ENCODE measurements around the gene ONECUT3.

The ONECUT3 gene

GRCh38 chr19:1815605-1816529 is 62.6 kb downstream of the ONECUT3 start:
- FAIRE-seq (no peak), DNase-seq (ENCODE audit: insufficient read length) (no peak)
- TF ChIP-seq POLR2A (IDR thresholded peaks at IDR 0.05; ENCODE audit: low read depth, low read length) (no peak), TAF1 (IDR thresholded peaks at IDR 0.05; ENCODE audit: borderline replicate concordance, low read depth, low read length) (no peak), POLR2AphosphoS5 (IDR thresholded peaks at IDR 0.05; ENCODE audit: low read depth, low read length) (no peak)

GRCh38 chr19:1816530-1817298 is 63.4 kb downstream of the ONECUT3 start:
- DNase-seq (ENCODE audit: insufficient read length) (no peak), FAIRE-seq (no peak)
- TF ChIP-seq POLR2AphosphoS5 (IDR thresholded peaks at IDR 0.05; ENCODE audit: low read depth, low read length) = no peak
- TF ChIP-seq POLR2A (IDR thresholded peaks at IDR 0.05; ENCODE audit: low read depth, low read length) = no peak
- no peak for TF ChIP-seq TAF1 (IDR thresholded peaks at IDR 0.05; ENCODE audit: borderline replicate concordance, low read depth, low read length)

GRCh38 chr19:1817553-1818179 is 64.4 kb downstream of the ONECUT3 start:
- no peak for FAIRE-seq
- DNase-seq (ENCODE audit: insufficient read length) = no peak
- TF ChIP-seq POLR2A (IDR thresholded peaks at IDR 0.05; ENCODE audit: low read depth, low read length) (no peak), POLR2AphosphoS5 (IDR thresholded peaks at IDR 0.05; ENCODE audit: low read depth, low read length) (no peak), TAF1 (IDR thresholded peaks at IDR 0.05; ENCODE audit: borderline replicate concordance, low read depth, low read length) (no peak)

- DNase-seq (ENCODE audit: insufficient read length) (no peak), FAIRE-seq (no peak)
- no peak for TF ChIP-seq POLR2A (IDR thresholded peaks at IDR 0.05; ENCODE audit: low read depth, low read length)
- no peak for TF ChIP-seq POLR2AphosphoS5 (IDR thresholded peaks at IDR 0.05; ENCODE audit: low read depth, low read length)
- TF ChIP-seq TAF1 (IDR thresholded peaks at IDR 0.05; ENCODE audit: borderline replicate concordance, low read depth, low read length) = no peak
These were observed 65.4 kb downstream of the ONECUT3 start for GRCh38 chr19:1818549-1819195.

- FAIRE-seq (no peak), DNase-seq (ENCODE audit: insufficient read length) (no peak)
- no peak for TF ChIP-seq POLR2A (IDR thresholded peaks at IDR 0.05; ENCODE audit: low read depth, low read length)
- no peak for TF ChIP-seq TAF1 (IDR thresholded peaks at IDR 0.05; ENCODE audit: borderline replicate concordance, low read depth, low read length)
- TF ChIP-seq POLR2AphosphoS5 (IDR thresholded peaks at IDR 0.05; ENCODE audit: low read depth, low read length) = no peak
These were observed 66.3 kb downstream of the ONECUT3 start for GRCh38 chr19:1819341-1820255.

- no peak for FAIRE-seq
- no peak for TF ChIP-seq TAF1 (IDR thresholded peaks at IDR 0.05; ENCODE audit: borderline replicate concordance, low read depth, low read length)
- TF ChIP-seq POLR2A (IDR thresholded peaks at IDR 0.05; ENCODE audit: low read depth, low read length) = no peak
- TF ChIP-seq POLR2AphosphoS5 (IDR thresholded peaks at IDR 0.05; ENCODE audit: low read depth, low read length) = no peak
These were observed 68.9 kb downstream of the ONECUT3 start for GRCh38 chr19:1822210-1822609.

GRCh38 chr19:1823020-1823419 is 69.7 kb downstream of the ONECUT3 start:
- DNase-seq (ENCODE audit: insufficient read length) (no peak), FAIRE-seq (no peak)
- TF ChIP-seq POLR2AphosphoS5 (IDR thresholded peaks at IDR 0.05; ENCODE audit: low read depth, low read length) (no peak), TAF1 (IDR thresholded peaks at IDR 0.05; ENCODE audit: borderline replicate concordance, low read depth, low read length) (no peak), POLR2A (IDR thresholded peaks at IDR 0.05; ENCODE audit: low read depth, low read length) (no peak)

More at GRCh38 chr19:1822210-1822609, 68.9 kb downstream of the ONECUT3 start:
- no peak for DNase-seq (ENCODE audit: insufficient read length)

GRCh38 chr19:1823539-1824251 is 70.4 kb downstream of the ONECUT3 start:
- DNase-seq (ENCODE audit: insufficient read length) (no peak), FAIRE-seq (no peak)
- TF ChIP-seq TAF1 (IDR thresholded peaks at IDR 0.05; ENCODE audit: borderline replicate concordance, low read depth, low read length) = no peak
- TF ChIP-seq POLR2AphosphoS5 (IDR thresholded peaks at IDR 0.05; ENCODE audit: low read depth, low read length) = no peak
- no peak for TF ChIP-seq POLR2A (IDR thresholded peaks at IDR 0.05; ENCODE audit: low read depth, low read length)

GRCh38 chr19:1824252-1824622 is 70.9 kb downstream of the ONECUT3 start:
- no peak for FAIRE-seq
- TF ChIP-seq POLR2A (IDR thresholded peaks at IDR 0.05; ENCODE audit: low read depth, low read length) (no peak), TAF1 (IDR thresholded peaks at IDR 0.05; ENCODE audit: borderline replicate concordance, low read depth, low read length) (no peak), POLR2AphosphoS5 (IDR thresholded peaks at IDR 0.05; ENCODE audit: low read depth, low read length) (no peak)
- DNase-seq (ENCODE audit: insufficient read length) = no peak

Data from GM12892 (cell line).